Measurements from ENCODE around the gene EML6.

Gene EML6

DNA sequence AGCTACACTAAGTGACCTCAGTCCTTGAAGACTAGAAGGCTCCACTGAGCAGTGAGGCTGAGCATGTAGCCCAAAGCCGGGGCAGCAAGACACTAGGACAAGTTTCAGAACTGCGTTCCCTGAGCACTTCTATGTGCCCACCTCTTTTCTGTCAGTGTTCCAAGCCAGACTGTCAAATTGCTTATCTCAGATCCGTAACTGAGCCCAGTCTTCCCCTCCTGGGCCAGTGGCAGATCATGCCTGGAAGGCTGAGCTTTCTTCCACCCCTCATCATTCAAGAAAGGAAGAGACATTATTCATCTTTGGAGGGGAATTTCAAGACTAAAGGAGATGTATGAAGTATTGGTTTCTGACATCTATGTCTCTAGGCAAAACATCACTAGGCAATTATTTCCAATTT, 49.8 kb downstream of the EML6 start:
- H3K9me3 ChIP-seq (ENCODE audit: control insufficient read depth, low read length): peaks cover 19% of the 10 kb centered on the region
- 86 to 95% methylated on average over 2 of the region's 3 CpGs for WGBS, 2 experiments (ENCODE audit: insufficient coverage in 2 of 2)
- no peak overlapping the region for H3K27ac ChIP-seq (ENCODE audit: low read depth, low read length, severe bottlenecking)
- no peaks in the 10 kb centered on the region for H3K4me1 ChIP-seq (ENCODE audit: control insufficient read depth, insufficient read depth, low read length, poor library complexity, severe bottlenecking)
- no peaks in the 10 kb centered on the region for H3K36me3 ChIP-seq (ENCODE audit: control insufficient read depth, insufficient read depth, low read length)
- H3K4me3 ChIP-seq (ENCODE audit: extremely low read depth, insufficient read depth, low read length, poor library complexity, severe bottlenecking): no peak overlapping the region

DNA sequence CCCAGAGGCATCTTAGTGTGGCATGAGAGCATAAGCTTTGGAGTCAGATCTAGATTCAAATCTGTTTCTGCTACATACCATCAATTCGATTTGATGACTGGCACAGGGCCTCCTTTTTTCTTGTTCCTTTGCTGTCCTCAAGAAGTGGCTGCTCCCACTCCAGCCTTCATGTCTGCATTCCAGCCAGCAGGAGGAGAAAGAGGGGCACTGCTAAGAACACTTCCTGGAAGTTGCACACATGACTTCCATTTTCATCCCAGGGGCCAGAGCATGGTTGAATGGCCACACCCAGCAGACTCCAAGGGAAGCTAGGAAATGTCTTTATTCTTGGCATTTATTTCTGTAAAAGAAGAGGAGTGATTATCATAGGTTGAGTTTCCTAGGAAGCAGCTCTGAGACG, 50.4 kb downstream of the EML6 start:
- Histone ChIP-seq H3K36me3 (ENCODE audit: control insufficient read depth, insufficient read depth, low read length) (no peaks in the 10 kb centered on the region), H3K4me3 (ENCODE audit: extremely low read depth, insufficient read depth, low read length, poor library complexity, severe bottlenecking) (no peak overlapping the region), H3K27ac (ENCODE audit: low read depth, low read length, severe bottlenecking) (no peak overlapping the region), H3K9me3 (ENCODE audit: control insufficient read depth, low read length) (peaks cover 19% of the 10 kb centered on the region), H3K4me1 (ENCODE audit: control insufficient read depth, insufficient read depth, low read length, poor library complexity, severe bottlenecking) (no peaks in the 10 kb centered on the region)
- 94% methylated on average over 2 of the region's 2 CpGs for WGBS, 2 experiments (ENCODE audit: insufficient coverage in 2 of 2)

DNA sequence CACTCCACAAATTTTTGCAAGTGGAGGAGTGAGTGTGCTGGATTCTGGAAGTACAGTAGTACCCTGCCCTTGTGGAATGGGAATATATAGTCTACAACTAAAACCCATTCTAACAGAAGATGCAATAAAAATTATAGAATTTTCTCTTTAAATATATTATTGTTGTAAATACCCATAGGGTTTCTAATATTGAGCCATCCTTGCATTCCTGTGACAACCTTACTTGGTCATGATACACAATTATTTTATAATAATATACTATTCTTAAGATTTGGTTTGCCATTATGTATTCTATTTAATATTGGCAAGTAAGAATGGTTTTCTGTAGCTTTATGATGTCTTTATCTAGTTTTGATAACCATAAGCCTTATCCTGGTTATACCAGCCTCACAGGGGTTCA, 52.2 kb downstream of the EML6 start:
- H3K9me3 ChIP-seq (ENCODE audit: control insufficient read depth, low read length): peaks cover 19% of the 10 kb centered on the region

DNA sequence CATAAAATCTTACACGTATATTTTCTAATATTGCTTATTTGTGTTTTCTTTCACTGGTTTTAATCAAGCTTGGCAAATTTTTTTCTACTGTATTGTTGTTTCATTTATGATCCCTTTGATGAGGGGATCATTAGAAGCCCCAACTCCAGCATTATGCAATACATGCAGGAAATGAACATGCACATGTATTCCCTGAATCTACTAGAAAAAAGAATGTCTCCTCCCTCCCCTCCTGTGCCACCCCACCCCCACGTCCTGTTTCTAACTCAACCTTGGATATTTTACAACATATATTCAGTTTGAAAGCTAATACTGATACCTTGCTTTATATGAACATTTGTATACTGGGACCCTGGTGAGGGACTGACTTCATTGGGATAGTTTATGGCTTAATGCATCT, 53.0 kb downstream of the EML6 start:
- no peak overlapping the region for H3K4me3 ChIP-seq (ENCODE audit: extremely low read depth, insufficient read depth, low read length, poor library complexity, severe bottlenecking)
- H3K27ac ChIP-seq (ENCODE audit: low read depth, low read length, severe bottlenecking): no peak overlapping the region
- peaks cover 19% of the 10 kb centered on the region for H3K9me3 ChIP-seq (ENCODE audit: control insufficient read depth, low read length)
- no CpG with 5 or more reads among the region's 2 CpGs for WGBS, 2 experiments (ENCODE audit: insufficient coverage in 2 of 2)
- no peaks in the 10 kb centered on the region for H3K36me3 ChIP-seq (ENCODE audit: control insufficient read depth, insufficient read depth, low read length)
- H3K4me1 ChIP-seq (ENCODE audit: control insufficient read depth, insufficient read depth, low read length, poor library complexity, severe bottlenecking): no peaks in the 10 kb centered on the region

More for the DNA sequence above, 52.2 kb downstream of the EML6 start:
- Histone ChIP-seq H3K4me1 (ENCODE audit: control insufficient read depth, insufficient read depth, low read length, poor library complexity, severe bottlenecking) (no peaks in the 10 kb centered on the region), H3K27ac (ENCODE audit: low read depth, low read length, severe bottlenecking) (no peak overlapping the region), H3K4me3 (ENCODE audit: extremely low read depth, insufficient read depth, low read length, poor library complexity, severe bottlenecking) (no peak overlapping the region), H3K36me3 (ENCODE audit: control insufficient read depth, insufficient read depth, low read length) (no peaks in the 10 kb centered on the region)

DNA sequence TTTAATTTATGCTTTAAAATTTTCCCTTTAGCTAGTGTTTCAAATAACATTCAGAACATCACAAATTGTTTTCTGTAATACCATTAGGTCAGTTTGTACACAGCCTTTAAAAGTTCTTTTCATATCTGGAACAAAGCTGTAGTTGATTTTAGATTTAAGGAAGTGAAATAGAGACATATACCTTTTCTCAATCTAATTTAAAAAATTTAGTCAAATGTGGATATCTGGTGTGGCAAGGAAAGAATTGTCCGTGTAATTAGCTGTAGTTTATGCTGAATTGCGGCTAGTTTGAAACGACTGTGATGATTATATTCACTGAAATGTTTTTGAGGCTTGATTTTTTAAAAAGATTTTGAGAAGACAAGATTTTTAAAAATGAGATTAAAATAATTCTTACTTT, 59.9 kb downstream of the EML6 start:
- Histone ChIP-seq H3K4me1 (ENCODE audit: control insufficient read depth, insufficient read depth, low read length, poor library complexity, severe bottlenecking) (no peaks in the 10 kb centered on the region), H3K36me3 (ENCODE audit: control insufficient read depth, insufficient read depth, low read length) (no peaks in the 10 kb centered on the region), H3K9me3 (ENCODE audit: control insufficient read depth, low read length) (no peaks in the 10 kb centered on the region), H3K4me3 (ENCODE audit: extremely low read depth, insufficient read depth, low read length, poor library complexity, severe bottlenecking) (no peak overlapping the region), H3K27ac (ENCODE audit: low read depth, low read length, severe bottlenecking) (no peak overlapping the region)
- WGBS, 2 experiments (ENCODE audit: insufficient coverage in 2 of 2): 100% methylated on average over 3 of the region's 3 CpGs; no CpG with 5 or more reads in 1 of the 2 experiments

DNA sequence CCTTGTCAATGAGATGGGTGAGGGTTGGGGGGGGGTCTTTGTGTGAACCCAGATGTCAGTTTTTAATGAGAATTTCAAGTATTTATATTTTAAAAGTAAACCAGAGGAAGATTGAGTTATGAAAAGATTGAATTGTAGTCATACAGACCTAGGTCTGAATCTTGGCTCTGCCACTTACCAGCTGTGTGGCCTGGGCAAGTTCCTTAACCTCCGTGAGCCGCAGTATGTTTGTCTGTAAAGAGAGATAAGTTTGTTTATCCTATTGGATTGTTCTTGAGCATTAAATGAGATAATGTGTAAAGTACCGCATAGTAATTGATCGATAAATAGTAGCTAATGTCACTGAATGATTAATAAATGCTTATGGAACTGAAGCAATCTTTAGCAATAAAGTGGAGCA, 63.8 kb downstream of the EML6 start:
- H3K27ac ChIP-seq (ENCODE audit: low read depth, low read length, severe bottlenecking): no peak overlapping the region
- no peaks in the 10 kb centered on the region for H3K4me1 ChIP-seq (ENCODE audit: control insufficient read depth, insufficient read depth, low read length, poor library complexity, severe bottlenecking)
- H3K36me3 ChIP-seq (ENCODE audit: control insufficient read depth, insufficient read depth, low read length): no peaks in the 10 kb centered on the region
- H3K9me3 ChIP-seq (ENCODE audit: control insufficient read depth, low read length): no peaks in the 10 kb centered on the region
- H3K4me3 ChIP-seq (ENCODE audit: extremely low read depth, insufficient read depth, low read length, poor library complexity, severe bottlenecking): no peak overlapping the region
- WGBS, 2 experiments (ENCODE audit: insufficient coverage in 2 of 2): 94 to 100% methylated on average over 4 of the region's 4 CpGs

DNA sequence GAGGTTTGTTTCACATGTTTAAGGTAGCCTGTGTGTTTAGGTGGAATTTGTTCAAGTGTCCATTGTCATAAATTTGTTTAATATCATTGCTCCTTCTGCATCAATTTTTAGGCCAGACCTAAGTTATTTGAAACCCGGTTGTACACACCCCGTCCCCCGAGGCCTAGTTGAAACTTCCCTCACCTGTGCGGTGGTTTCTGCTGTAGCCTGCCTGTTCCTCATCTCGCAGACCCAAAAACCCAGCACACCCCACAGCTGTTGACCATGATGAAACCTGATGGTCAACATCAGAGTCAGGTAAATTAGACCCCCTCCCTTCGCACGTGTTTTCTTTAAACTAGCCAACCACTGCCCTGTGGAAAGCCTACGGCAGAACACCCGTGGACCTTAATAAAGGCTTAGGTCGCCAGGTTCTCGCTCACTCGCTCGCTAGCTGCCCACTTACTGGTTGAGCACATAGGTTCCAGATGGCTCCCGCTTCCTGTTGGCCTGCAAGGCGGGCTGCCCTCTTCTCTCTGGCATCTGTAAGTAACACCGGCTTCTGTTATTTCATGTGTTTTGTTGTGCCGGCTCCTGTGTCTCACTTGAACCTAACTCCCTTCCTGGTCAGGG, 64.4 kb downstream of the EML6 start:
- H3K27ac ChIP-seq (ENCODE audit: low read depth, low read length, severe bottlenecking): no peak overlapping the region
- no peaks in the 10 kb centered on the region for H3K9me3 ChIP-seq (ENCODE audit: control insufficient read depth, low read length)
- no peak overlapping the region for H3K4me3 ChIP-seq (ENCODE audit: extremely low read depth, insufficient read depth, low read length, poor library complexity, severe bottlenecking)
- H3K4me1 ChIP-seq (ENCODE audit: control insufficient read depth, insufficient read depth, low read length, poor library complexity, severe bottlenecking): no peaks in the 10 kb centered on the region
- no peaks in the 10 kb centered on the region for H3K36me3 ChIP-seq (ENCODE audit: control insufficient read depth, insufficient read depth, low read length)
- WGBS, 2 experiments (ENCODE audit: insufficient coverage in 2 of 2): 93 to 98% methylated on average over 15 to 16 of the region's 17 CpGs

DNA sequence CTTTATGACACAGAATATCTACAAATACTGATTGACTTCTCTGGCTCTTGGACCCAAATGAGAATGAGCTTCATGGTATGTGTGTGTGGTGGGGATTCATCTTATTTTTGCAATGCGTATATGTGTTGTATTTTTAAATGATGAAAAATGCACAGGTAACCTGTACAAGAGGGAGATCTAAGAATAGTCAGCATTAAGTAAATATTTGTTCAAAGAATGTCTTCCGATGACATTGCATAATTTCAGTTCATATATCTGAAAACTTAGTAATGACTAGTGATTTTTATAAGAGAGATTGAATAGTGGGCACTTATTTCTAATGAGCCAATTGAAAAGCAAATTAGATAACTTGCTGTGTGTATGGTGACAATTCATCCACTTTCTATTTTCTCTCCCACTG, 66.4 kb downstream of the EML6 start:
- 100% methylated on average over 1 of the region's 2 CpGs; no CpG with 5 or more reads in 1 of the 2 experiments for WGBS, 2 experiments (ENCODE audit: insufficient coverage in 2 of 2)
- H3K27ac ChIP-seq (ENCODE audit: low read depth, low read length, severe bottlenecking): no peak overlapping the region
- no peaks in the 10 kb centered on the region for H3K36me3 ChIP-seq (ENCODE audit: control insufficient read depth, insufficient read depth, low read length)
- H3K9me3 ChIP-seq (ENCODE audit: control insufficient read depth, low read length): no peaks in the 10 kb centered on the region
- no peaks in the 10 kb centered on the region for H3K4me1 ChIP-seq (ENCODE audit: control insufficient read depth, insufficient read depth, low read length, poor library complexity, severe bottlenecking)
- H3K4me3 ChIP-seq (ENCODE audit: extremely low read depth, insufficient read depth, low read length, poor library complexity, severe bottlenecking): no peak overlapping the region

DNA sequence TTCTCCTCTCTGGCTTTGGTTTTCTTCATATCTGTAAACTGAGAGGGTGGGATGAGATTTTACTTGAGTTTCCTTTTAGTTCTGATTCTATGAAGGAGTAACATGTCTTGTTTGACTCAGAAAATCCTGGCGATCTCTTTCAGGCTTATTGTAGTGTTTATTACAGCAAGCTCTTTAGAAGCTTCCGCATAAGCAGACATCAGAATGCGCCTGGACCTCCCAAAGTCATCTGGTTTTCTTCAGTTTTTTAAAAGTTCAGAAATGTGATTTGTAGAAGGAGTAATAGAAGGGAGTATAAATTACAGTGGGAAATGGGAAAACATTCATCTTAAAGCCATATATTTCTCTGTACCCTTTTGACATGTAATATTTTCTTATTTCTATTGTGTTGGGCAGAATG, 68.4 kb downstream of the EML6 start:
- H3K9me3 ChIP-seq (ENCODE audit: control insufficient read depth, low read length): no peaks in the 10 kb centered on the region
- no peak overlapping the region for H3K4me3 ChIP-seq (ENCODE audit: extremely low read depth, insufficient read depth, low read length, poor library complexity, severe bottlenecking)
- no peak overlapping the region for H3K27ac ChIP-seq (ENCODE audit: low read depth, low read length, severe bottlenecking)
- H3K4me1 ChIP-seq (ENCODE audit: control insufficient read depth, insufficient read depth, low read length, poor library complexity, severe bottlenecking): no peaks in the 10 kb centered on the region
- H3K36me3 ChIP-seq (ENCODE audit: control insufficient read depth, insufficient read depth, low read length): no peaks in the 10 kb centered on the region
- WGBS, 2 experiments (ENCODE audit: insufficient coverage in 2 of 2): 90 to 96% methylated on average over 3 of the region's 3 CpGs

DNA sequence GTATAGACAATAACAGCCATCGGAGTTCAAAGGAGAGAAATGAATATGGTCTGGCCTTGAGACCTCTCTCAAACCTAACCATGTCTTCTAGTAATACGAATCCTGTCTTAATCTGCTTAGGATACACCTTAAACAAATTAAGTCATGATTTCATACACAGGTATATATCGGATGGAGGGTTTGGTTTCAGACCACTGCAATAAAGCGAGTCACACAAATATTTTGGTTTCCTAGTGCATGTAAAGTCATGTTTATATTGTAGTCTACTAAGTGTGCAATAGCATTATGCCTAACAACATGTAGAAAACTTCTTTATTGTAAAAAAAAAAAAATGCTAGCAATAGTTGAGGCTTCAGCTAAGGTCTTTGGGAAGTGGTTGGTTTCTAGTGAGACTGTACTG, 73.8 kb downstream of the EML6 start:
- H3K36me3 ChIP-seq (ENCODE audit: control insufficient read depth, insufficient read depth, low read length): no peaks in the 10 kb centered on the region
- 87% methylated on average over 3 of the region's 4 CpGs; no CpG with 5 or more reads in 1 of the 2 experiments for WGBS, 2 experiments (ENCODE audit: insufficient coverage in 2 of 2)
- H3K9me3 ChIP-seq (ENCODE audit: control insufficient read depth, low read length): no peaks in the 10 kb centered on the region
- no peak overlapping the region for H3K27ac ChIP-seq (ENCODE audit: low read depth, low read length, severe bottlenecking)
- no peak overlapping the region for H3K4me3 ChIP-seq (ENCODE audit: extremely low read depth, insufficient read depth, low read length, poor library complexity, severe bottlenecking)
- no peaks in the 10 kb centered on the region for H3K4me1 ChIP-seq (ENCODE audit: control insufficient read depth, insufficient read depth, low read length, poor library complexity, severe bottlenecking)

DNA sequence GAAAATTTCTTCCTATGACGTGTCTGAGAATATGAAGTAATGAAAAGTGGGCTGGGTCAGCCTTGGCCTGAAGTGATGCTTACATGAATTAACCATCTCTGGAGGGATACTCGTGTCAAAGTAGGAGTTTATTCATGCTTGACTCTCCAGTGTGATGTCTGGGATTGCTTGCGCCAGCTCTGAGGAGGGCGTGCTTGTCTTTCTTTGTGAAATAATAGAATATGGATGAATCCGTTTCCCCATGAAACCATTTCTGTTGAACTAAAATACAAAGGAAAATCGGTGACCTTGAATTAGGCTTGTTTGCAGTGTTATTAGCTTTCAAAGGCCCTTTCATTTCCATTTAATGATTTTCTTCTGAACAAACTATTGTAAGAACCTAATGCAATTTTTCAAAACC, 77.9 kb downstream of the EML6 start:
- H3K27ac ChIP-seq (ENCODE audit: low read depth, low read length, severe bottlenecking): no peak overlapping the region
- H3K4me1 ChIP-seq (ENCODE audit: control insufficient read depth, insufficient read depth, low read length, poor library complexity, severe bottlenecking): no peaks in the 10 kb centered on the region
- WGBS, 2 experiments (ENCODE audit: insufficient coverage in 2 of 2): 100% methylated on average over 1 to 4 of the region's 6 CpGs
- no peaks in the 10 kb centered on the region for H3K9me3 ChIP-seq (ENCODE audit: control insufficient read depth, low read length)
- no peaks in the 10 kb centered on the region for H3K36me3 ChIP-seq (ENCODE audit: control insufficient read depth, insufficient read depth, low read length)
- no peak overlapping the region for H3K4me3 ChIP-seq (ENCODE audit: extremely low read depth, insufficient read depth, low read length, poor library complexity, severe bottlenecking)

All from mesodermal cell (in vitro differentiated cells).